ENCODE measurements around the gene ZNF70.

Gene ZNF70

GRCh38 chr22:23778577-23778900 lies 27.6 kb upstream of the ZNF70 start:
- no peak for DNase-seq

GRCh38 chr22:23777776-23778576 lies 27.1 kb upstream of the ZNF70 start:
- DNase-seq = no peak

- no peak for DNase-seq
These were observed 25.0 kb upstream of the ZNF70 start for GRCh38 chr22:23775779-23776375.

GRCh38 chr22:23774922-23775436 lies 24.1 kb upstream of the ZNF70 start:
- no peak for DNase-seq

- DNase-seq = no peak
These were observed 23.4 kb upstream of the ZNF70 start for GRCh38 chr22:23774114-23774921.

GRCh38 chr22:23773483-23774113 lies 22.7 kb upstream of the ZNF70 start:
- DNase-seq = no peak

GRCh38 chr22:23772649-23773473 lies 21.9 kb upstream of the ZNF70 start, which contains the start of gene MMP11:
Gene MMP11 (plus strand): TSS chr22:23772849. CDS start chr22:23772871, 22 bp downstream.
- DNase-seq = no peak

GRCh38 chr22:23772315-23772648 lies 21.4 kb upstream of the ZNF70 start:
- DNase-seq = no peak

- DNase-seq = no peak
These were observed 18.5 kb upstream of the ZNF70 start for GRCh38 chr22:23769321-23769965.

- DNase-seq = no peak
These were observed 17.0 kb upstream of the ZNF70 start, which contains the start of gene CHCHD10 for GRCh38 chr22:23767673-23768548. Gene CHCHD10 (minus strand): TSS chr22:23767972. CDS start chr22:23767874, 98 bp downstream.

- no peak for DNase-seq
These were observed 16.4 kb upstream of the ZNF70 start for GRCh38 chr22:23767303-23767672.

GRCh38 chr22:23764899-23765881 lies 14.3 kb upstream of the ZNF70 start:
- DNase-seq = no peak

- DNase-seq = no peak
These were observed 13.0 kb upstream of the ZNF70 start for GRCh38 chr22:23763954-23764353.

- DNase-seq = no peak
These were observed 12.7 kb upstream of the ZNF70 start for GRCh38 chr22:23763579-23763945.

- no peak for DNase-seq
These were observed 12.1 kb upstream of the ZNF70 start, which contains the start of gene C22orf15 for GRCh38 chr22:23762842-23763578. Gene C22orf15 (plus strand): TSS chr22:23762990. CDS start chr22:23763307, 317 bp downstream.

- DNase-seq = no peak
These were observed 9.1 kb upstream of the ZNF70 start for GRCh38 chr22:23760056-23760455.

GRCh38 chr22:23759566-23759965 lies 8.7 kb upstream of the ZNF70 start:
- no peak for DNase-seq

GRCh38 chr22:23756891-23757290 lies 6.0 kb upstream of the ZNF70 start:
- DNase-seq = no peak

- DNase-seq = no peak
These were observed 4.8 kb upstream of the ZNF70 start for GRCh38 chr22:23755711-23756110.
